ENCODE data around the gene SH3PXD2A.

Gene SH3PXD2A

GRCh38 chr10:103566536-103566935 is 288.8 kb downstream of the SH3PXD2A start:
- DNase-seq = no peak

- DNase-seq = peak; percentile 11
Observed at GRCh38 chr10:103564776-103565520, 290.4 kb downstream of the SH3PXD2A start.

GRCh38 chr10:103564116-103564501 is 291.3 kb downstream of the SH3PXD2A start:
- DNase-seq = no peak

- no peak for DNase-seq
Observed at GRCh38 chr10:103563231-103564115, 291.9 kb downstream of the SH3PXD2A start.

GRCh38 chr10:103562383-103562782 is 293.0 kb downstream of the SH3PXD2A start:
- DNase-seq = no peak

- DNase-seq = no peak
Observed at GRCh38 chr10:103560886-103561285, 294.5 kb downstream of the SH3PXD2A start.

- DNase-seq = no peak
Observed at GRCh38 chr10:103559776-103560175, 295.6 kb downstream of the SH3PXD2A start.

- DNase-seq = no peak
Observed at GRCh38 chr10:103558911-103559310, 296.5 kb downstream of the SH3PXD2A start.

- DNase-seq = no peak
Observed at GRCh38 chr10:103557455-103557854, 297.9 kb downstream of the SH3PXD2A start.

GRCh38 chr10:103556383-103557007 is 298.9 kb downstream of the SH3PXD2A start:
- DNase-seq = no peak

- DNase-seq = no peak
Observed at GRCh38 chr10:103555712-103556111, 299.7 kb downstream of the SH3PXD2A start.

- no peak for DNase-seq
Observed at GRCh38 chr10:103555325-103555649, 300.1 kb downstream of the SH3PXD2A start.

- DNase-seq = peak; percentile 87
Observed at GRCh38 chr10:103554488-103555324, 300.7 kb downstream of the SH3PXD2A start.

- no peak for DNase-seq
Observed at GRCh38 chr10:103553743-103554487, 301.5 kb downstream of the SH3PXD2A start.

GRCh38 chr10:103552856-103553742 is 302.3 kb downstream of the SH3PXD2A start:
- no peak for DNase-seq

GRCh38 chr10:103551619-103552602 is 303.5 kb downstream of the SH3PXD2A start:
- DNase-seq = no peak

GRCh38 chr10:103550229-103550628 is 305.1 kb downstream of the SH3PXD2A start:
- DNase-seq = peak; percentile 21

- DNase-seq = no peak
Observed at GRCh38 chr10:103549349-103549685, 306.1 kb downstream of the SH3PXD2A start.

GRCh38 chr10:103548581-103549348 is 306.6 kb downstream of the SH3PXD2A start:
- peak; percentile 94 for DNase-seq
